ES-I3 (cell line): ENCODE measurements around the gene CRELD2.

Experiments used
- H3K36me3 ChIP-seq: 2 replicates; pipeline ENCODE4 v1.6.1; 2013; ENCODE audit warnings: mild to moderate bottlenecking, low read length, control low read depth, moderate library complexity; ENCODE audit not compliant: insufficient read depth
- H3K4me1 ChIP-seq: 2 replicates; pipeline ENCODE4 v1.6.1; 2013; ENCODE audit warnings: mild to moderate bottlenecking, control low read depth, low read length; ENCODE audit not compliant: insufficient read depth
- H3K9ac ChIP-seq: 2 replicates; pipeline ENCODE4 v1.6.1; 2013; ENCODE audit warnings: low read depth, mild to moderate bottlenecking, low read length, moderate library complexity
- H3K9me3 ChIP-seq: 2 replicates; pipeline ENCODE4 v1.6.1; 2013; ENCODE audit warnings: mild to moderate bottlenecking, low read length, moderate library complexity; ENCODE audit not compliant: control insufficient read depth, insufficient read depth

CRELD2 gene

GRCh38 chr22:49946612-49947295 is 28.3 kb downstream of the CRELD2 start:
- H3K9ac ChIP-seq = no peak overlapping the region
- no peaks in the 10 kb centered on the region for H3K36me3 ChIP-seq
- H3K4me1 ChIP-seq = peaks cover 33% of the 10 kb centered on the region; the same call in 1 of the 2 replicates
- no peaks in the 10 kb centered on the region for H3K9me3 ChIP-seq

DNA sequence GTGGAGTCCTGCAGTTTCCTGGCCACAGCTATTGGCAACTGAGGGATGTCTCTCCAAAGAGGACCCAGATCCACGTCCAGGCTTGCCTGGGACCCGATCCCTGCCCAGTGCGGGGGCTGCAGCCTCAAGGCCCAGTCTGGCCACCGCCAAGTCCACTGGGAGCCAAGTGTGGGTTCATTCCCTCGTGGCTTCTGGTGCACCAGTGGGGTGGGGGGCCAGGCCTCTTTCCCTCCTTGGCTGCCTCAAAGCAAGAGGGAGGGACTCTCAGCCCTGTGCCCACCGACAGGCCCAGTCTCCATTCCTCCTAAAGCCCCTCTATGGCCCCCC is 28.8 kb downstream of the CRELD2 start:
- Histone ChIP-seq H3K9ac (no peak overlapping the region), H3K36me3 (no peaks in the 10 kb centered on the region), H3K4me1 (peaks cover 37% of the 10 kb centered on the region; the same call in 1 of the 2 replicates), H3K9me3 (no peaks in the 10 kb centered on the region)

GRCh38 chr22:49948116-49948957 is 29.9 kb downstream of the CRELD2 start:
- H3K9me3 ChIP-seq = no peaks in the 10 kb centered on the region
- no peaks in the 10 kb centered on the region for H3K36me3 ChIP-seq
- H3K4me1 ChIP-seq = peaks cover 41% of the 10 kb centered on the region; the same call in 1 of the 2 replicates
- H3K9ac ChIP-seq = no peak overlapping the region

DNA sequence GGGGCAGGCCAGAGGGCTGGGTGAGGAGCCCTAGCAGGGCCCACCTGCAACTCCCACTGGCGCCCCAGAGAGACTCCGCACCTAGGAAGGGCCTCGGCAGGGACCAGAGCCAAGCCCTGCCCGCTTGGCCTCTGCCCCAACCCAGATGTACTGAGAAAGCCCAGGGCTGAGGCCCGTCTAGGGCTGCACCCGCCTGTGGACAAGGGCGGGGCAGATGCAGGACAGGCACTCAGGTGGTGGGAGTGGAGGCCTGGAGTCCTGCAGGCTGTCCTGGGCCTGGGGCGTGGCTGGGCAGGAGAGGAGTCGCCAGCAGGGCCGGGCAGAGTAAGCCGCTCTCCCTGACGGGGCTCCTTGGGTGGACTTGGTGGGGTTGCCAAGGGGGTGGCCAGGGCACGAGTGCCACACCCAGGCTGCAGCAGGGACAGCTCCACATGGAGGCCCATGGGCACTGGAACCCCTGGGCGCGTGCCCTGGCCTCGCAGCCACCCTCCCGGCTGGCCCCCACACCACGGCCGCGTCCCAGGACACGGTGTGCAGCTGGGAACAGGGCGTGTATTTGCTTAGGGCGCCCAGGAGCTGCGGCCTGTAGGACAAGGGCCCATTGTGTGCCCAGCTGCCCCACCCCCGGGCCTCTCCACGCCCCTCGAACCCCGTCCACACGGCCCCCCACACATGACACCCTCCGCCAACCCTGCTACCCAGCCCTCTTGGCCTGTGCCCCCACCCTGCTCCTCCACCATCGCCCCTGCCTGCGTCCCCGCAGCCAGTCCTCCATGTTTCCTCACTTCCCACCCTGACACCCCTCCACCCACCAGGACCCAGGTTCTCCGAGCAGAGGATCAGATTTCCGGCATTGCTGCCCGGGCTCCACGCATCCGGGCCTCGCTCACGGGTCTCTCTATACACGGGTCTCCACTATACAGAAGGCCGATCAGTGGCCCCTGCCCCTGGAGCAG is 30.8 kb downstream of the CRELD2 start:
- H3K9me3 ChIP-seq = no peaks in the 10 kb centered on the region
- H3K36me3 ChIP-seq = no peaks in the 10 kb centered on the region
- peaks cover 41% of the 10 kb centered on the region; the same call in 1 of the 2 replicates for H3K4me1 ChIP-seq
- H3K9ac ChIP-seq = no peak overlapping the region

DNA sequence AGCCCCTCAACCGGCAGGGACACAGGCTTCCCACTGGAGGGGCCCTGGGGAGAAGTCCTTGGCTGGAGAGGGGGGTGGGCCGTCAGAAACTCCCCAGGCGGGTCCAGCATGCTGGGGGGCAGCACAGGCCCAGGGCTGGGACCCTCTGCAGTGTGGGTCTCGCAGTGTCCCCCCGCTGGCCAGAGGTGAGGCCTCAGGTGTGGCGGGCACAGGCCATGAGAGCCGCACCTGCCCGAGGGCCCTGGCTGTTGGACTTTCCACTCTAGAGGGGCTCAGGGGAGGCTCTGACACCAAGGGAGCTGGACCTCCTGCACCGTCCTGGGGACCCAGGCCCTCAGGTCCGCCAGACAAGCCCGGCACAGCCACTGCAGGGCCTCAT is 31.5 kb downstream of the CRELD2 start:
- Histone ChIP-seq H3K4me1 (peaks cover 41% of the 10 kb centered on the region; the same call in 1 of the 2 replicates), H3K36me3 (no peaks in the 10 kb centered on the region), H3K9ac (no peak overlapping the region), H3K9me3 (no peaks in the 10 kb centered on the region)

- Histone ChIP-seq H3K9ac (no peak overlapping the region), H3K4me1 (peaks cover 41% of the 10 kb centered on the region; the same call in 1 of the 2 replicates)
These were observed 32.1 kb downstream of the CRELD2 start for GRCh38 chr22:49950396-49950994.

DNA sequence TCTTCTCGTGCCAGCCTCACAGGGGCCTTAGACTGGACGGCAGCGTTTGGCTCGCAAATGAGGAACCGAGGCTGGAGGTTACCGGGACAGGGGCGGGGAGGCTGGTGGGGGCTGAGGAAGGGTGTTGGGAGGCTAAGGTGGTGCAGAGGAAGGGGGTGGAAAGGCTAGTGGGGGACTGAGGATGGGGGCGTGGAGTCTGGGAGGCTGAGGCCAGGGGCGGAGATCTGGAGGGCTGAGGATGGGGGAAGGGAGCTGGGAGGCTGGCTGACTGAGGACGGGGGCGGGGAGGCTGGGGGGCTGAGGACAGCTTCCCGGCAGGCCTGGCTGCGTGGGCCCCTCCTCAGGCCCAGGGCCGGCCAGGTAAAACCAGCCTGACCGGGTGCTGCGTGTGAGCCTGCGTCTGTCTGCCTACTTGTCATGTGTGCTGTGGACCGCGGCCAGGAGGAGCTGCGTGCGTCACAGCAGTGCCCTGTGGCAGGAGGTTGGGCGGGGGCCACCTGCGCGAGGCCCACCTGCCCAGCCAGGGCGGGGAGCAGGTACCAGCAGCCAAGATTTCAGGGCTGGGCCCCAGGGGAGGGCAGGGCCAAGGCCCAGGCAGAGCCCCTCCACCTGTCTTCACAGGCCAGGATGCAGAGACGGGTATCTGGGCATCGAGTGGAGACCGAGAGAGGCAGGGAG is 32.7 kb downstream of the CRELD2 start:
- H3K36me3 ChIP-seq = no peaks in the 10 kb centered on the region
- H3K9me3 ChIP-seq = no peaks in the 10 kb centered on the region
- peaks cover 37% of the 10 kb centered on the region; the same call in 1 of the 2 replicates for H3K4me1 ChIP-seq
- H3K9ac ChIP-seq = no peak overlapping the region

More at GRCh38 chr22:49950396-49950994, 32.1 kb downstream of the CRELD2 start:
- Histone ChIP-seq H3K9me3 (no peaks in the 10 kb centered on the region), H3K36me3 (no peaks in the 10 kb centered on the region)

- Histone ChIP-seq H3K4me1 (peaks cover 33% of the 10 kb centered on the region; the same call in 1 of the 2 replicates), H3K9me3 (no peaks in the 10 kb centered on the region), H3K36me3 (no peaks in the 10 kb centered on the region), H3K9ac (no peak overlapping the region)
These were observed 33.2 kb downstream of the CRELD2 start for GRCh38 chr22:49951678-49951985.

GRCh38 chr22:49951986-49952896 is 33.8 kb downstream of the CRELD2 start:
- Histone ChIP-seq H3K9ac (no peak overlapping the region), H3K9me3 (no peaks in the 10 kb centered on the region), H3K36me3 (no peaks in the 10 kb centered on the region), H3K4me1 (peaks cover 27% of the 10 kb centered on the region; the same call in 1 of the 2 replicates)

DNA sequence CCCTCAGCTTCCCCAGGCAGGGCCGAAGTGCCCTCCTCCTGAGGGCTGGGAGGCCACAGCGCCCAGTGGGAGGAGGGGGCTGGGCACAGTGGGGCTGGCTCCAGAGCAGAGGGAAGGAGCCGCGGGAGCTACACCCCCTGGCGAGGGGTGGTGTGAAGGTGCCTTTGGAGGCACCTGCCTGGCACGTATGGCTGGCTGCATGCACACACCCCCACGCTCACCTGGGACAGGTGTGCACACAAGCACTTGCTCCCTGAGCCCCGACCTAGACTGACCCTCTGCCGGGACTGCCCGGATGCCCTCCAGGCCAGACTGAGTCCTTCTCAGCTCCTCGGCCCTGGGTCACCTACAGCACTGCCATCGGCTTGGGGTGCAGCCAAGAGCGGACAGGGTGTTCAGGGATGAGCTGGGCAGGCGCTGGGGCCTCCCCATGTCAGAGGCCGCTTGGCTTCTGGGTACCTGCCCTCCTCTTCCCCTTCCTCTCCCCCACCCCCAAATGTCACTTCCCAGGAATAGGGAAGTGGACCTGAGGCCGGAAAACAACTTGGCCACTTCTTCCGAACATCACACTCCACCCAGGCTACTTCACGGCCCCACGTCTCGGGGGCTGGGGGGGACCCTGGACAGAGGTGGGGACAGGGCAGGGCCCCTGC is 34.7 kb downstream of the CRELD2 start:
- Histone ChIP-seq H3K9ac (no peak overlapping the region), H3K4me1 (peaks cover 20% of the 10 kb centered on the region; the same call in 1 of the 2 replicates)

GRCh38 chr22:49953680-49954344 is 35.4 kb downstream of the CRELD2 start:
- Histone ChIP-seq H3K36me3 (no peaks in the 10 kb centered on the region), H3K9ac (no peak overlapping the region), H3K4me1 (peaks cover 20% of the 10 kb centered on the region; the same call in 1 of the 2 replicates), H3K9me3 (no peaks in the 10 kb centered on the region)

More for the DNA sequence above, 34.7 kb downstream of the CRELD2 start:
- Histone ChIP-seq H3K9me3 (no peaks in the 10 kb centered on the region), H3K36me3 (no peaks in the 10 kb centered on the region)

GRCh38 chr22:49954354-49954753 is 35.9 kb downstream of the CRELD2 start:
- Histone ChIP-seq H3K9ac (no peak overlapping the region), H3K36me3 (no peaks in the 10 kb centered on the region), H3K9me3 (no peaks in the 10 kb centered on the region), H3K4me1 (peaks cover 20% of the 10 kb centered on the region; the same call in 1 of the 2 replicates)
